ENCODE results near the gene DDX23.

DNA sequence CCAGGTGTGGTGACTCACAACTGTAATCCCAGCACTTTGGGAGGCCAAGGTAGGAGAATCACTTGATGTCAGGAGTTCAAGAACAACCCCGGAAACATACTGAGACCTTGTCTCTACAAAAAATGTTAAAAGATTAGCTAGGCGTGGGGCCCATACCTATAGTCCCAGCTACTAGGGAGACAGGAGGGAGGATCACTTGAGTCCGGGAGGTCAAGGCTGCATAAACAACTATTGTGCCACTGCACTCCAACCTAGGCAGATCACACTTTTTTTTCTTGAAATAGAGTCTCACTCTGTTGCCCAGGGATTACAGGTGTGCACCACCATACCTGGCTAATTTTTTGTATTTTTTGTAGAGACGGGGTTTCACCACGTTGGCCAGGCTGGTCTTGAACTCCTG, 7.6 kb upstream of the DDX23 start:
- TF ChIP-seq POLR2A (IDR thresholded peaks at IDR 0.05) = no peak
- TF ChIP-seq, protein P1, sequence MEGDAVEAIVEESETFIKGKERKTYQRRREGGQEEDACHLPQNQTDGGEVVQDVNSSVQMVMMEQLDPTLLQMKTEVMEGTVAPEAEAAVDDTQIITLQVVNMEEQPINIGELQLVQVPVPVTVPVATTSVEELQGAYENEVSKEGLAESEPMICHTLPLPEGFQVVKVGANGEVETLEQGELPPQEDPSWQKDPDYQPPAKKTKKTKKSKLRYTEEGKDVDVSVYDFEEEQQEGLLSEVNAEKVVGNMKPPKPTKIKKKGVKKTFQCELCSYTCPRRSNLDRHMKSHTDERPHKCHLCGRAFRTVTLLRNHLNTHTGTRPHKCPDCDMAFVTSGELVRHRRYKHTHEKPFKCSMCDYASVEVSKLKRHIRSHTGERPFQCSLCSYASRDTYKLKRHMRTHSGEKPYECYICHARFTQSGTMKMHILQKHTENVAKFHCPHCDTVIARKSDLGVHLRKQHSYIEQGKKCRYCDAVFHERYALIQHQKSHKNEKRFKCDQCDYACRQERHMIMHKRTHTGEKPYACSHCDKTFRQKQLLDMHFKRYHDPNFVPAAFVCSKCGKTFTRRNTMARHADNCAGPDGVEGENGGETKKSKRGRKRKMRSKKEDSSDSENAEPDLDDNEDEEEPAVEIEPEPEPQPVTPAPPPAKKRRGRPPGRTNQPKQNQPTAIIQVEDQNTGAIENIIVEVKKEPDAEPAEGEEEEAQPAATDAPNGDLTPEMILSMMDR (IDR thresholded peaks at IDR 0.05) = no peak
